UCSD-AML1 (cell line): Measurements from ENCODE around the gene CYP26B1.

ENCODE experiments used
- DNase-seq: peaks from one replicate; lab custom pipeline; 2025; ENCODE audit not compliant: unreplicated experiment; lab: John Stamatoyannopoulos, UW

CYP26B1 gene

GRCh38 chr2:72130659-72131360 is 16.9 kb downstream of the CYP26B1 start:
- DNase-seq = no peak

GRCh38 chr2:72129681-72130340 is 17.9 kb downstream of the CYP26B1 start:
- DNase-seq = no peak

GRCh38 chr2:72128843-72129227 is 18.8 kb downstream of the CYP26B1 start:
- no peak for DNase-seq

GRCh38 chr2:72128059-72128842 is 19.4 kb downstream of the CYP26B1 start:
- no peak for DNase-seq

GRCh38 chr2:72127401-72128058 is 20.1 kb downstream of the CYP26B1 start:
- no peak for DNase-seq

GRCh38 chr2:72126186-72127100 is 21.2 kb downstream of the CYP26B1 start:
- DNase-seq = peak; percentile 73

GRCh38 chr2:72124376-72124775 is 23.3 kb downstream of the CYP26B1 start:
- DNase-seq = no peak

GRCh38 chr2:72121153-72121552 is 26.5 kb downstream of the CYP26B1 start:
- DNase-seq = no peak

- no peak for DNase-seq
These were observed 28.7 kb downstream of the CYP26B1 start for GRCh38 chr2:72118951-72119350.

- DNase-seq = no peak
These were observed 29.3 kb downstream of the CYP26B1 start for GRCh38 chr2:72118386-72118785.

GRCh38 chr2:72117718-72118117 is 29.9 kb downstream of the CYP26B1 start:
- no peak for DNase-seq

- DNase-seq = no peak
These were observed 30.6 kb downstream of the CYP26B1 start for GRCh38 chr2:72117029-72117428.

GRCh38 chr2:72116081-72116533 is 31.6 kb downstream of the CYP26B1 start:
- peak; percentile 21 for DNase-seq

GRCh38 chr2:72115110-72116080 is 32.3 kb downstream of the CYP26B1 start:
- no peak for DNase-seq

- no peak for DNase-seq
These were observed 33.0 kb downstream of the CYP26B1 start for GRCh38 chr2:72114693-72115051.

- DNase-seq = no peak
These were observed 33.6 kb downstream of the CYP26B1 start for GRCh38 chr2:72113847-72114692.

GRCh38 chr2:72112981-72113846 is 34.4 kb downstream of the CYP26B1 start:
- DNase-seq = no peak
